Lung (tissue), 16 donors: ENCODE measurements around the gene ZNF793. TPM values are rescaled to one million over a fixed set of nuclear protein-coding genes. Genes with fewer than 3 reads are reported as not detected.

Source experiments
- ATAC-seq: fragments of 200-7000 bp; cut with Tn5 transposase; one replicate; pipeline ENCODE4 v1.9.1; 2020; ENCODE audit warnings: moderate number of reproducible peaks; ENCODE audit not compliant: insufficient read depth, low FRiP score
- DNase-seq, 3 donors: peaks; one replicate each; pipeline ENCODE4 v3.0.0-alpha.2; 2013 to 2017
- H3K27ac ChIP-seq, 2 donors: one replicate each; pipeline ENCODE4 v1.5.1; 2013; ENCODE audit warnings: mild to moderate bottlenecking in 2 of 2, moderate library complexity in 2 of 2, control low read depth in 1 of 2, inconsistent platforms in 1 of 2, low read depth in 1 of 2, low read length in 1 of 2
- H3K27me3 ChIP-seq, 3 donors: one replicate each; pipeline ENCODE4 v1.5.1; 2013; ENCODE audit warnings: low read length in 2 of 3; ENCODE audit not compliant: control insufficient read depth in 3 of 3, insufficient read depth in 3 of 3
- H3K36me3 ChIP-seq, 4 donors: one replicate each; pipeline ENCODE4 v1.5.1; 2013; ENCODE audit warnings: low read length in 4 of 4, mild to moderate bottlenecking in 1 of 4, moderate library complexity in 1 of 4; ENCODE audit not compliant: control insufficient read depth in 4 of 4, insufficient read depth in 4 of 4
- H3K4me1 ChIP-seq, 5 donors: one replicate each; pipeline ENCODE4 v1.5.1; 2013; ENCODE audit warnings: low read length in 5 of 5, mild to moderate bottlenecking in 2 of 5, moderate library complexity in 1 of 5; ENCODE audit not compliant: control insufficient read depth in 5 of 5, insufficient read depth in 5 of 5
- H3K4me3 ChIP-seq: one replicate; pipeline ENCODE4 v1.5.1; 2013; ENCODE audit warnings: mild to moderate bottlenecking, control low read depth, moderate library complexity
- H3K9ac ChIP-seq, 2 donors: one replicate each; pipeline ENCODE4 v1.5.1; 2013; ENCODE audit warnings: low read length in 2 of 2, control low read depth in 1 of 2; ENCODE audit not compliant: insufficient read depth in 1 of 2
- H3K9me3 ChIP-seq, 4 donors: one replicate each; pipeline ENCODE4 v1.5.1; 2013; ENCODE audit warnings: low read length in 3 of 4, mild to moderate bottlenecking in 1 of 4, moderate library complexity in 1 of 4; ENCODE audit not compliant: control insufficient read depth in 4 of 4, insufficient read depth in 3 of 4
- CTCF ChIP-seq: IDR thresholded peaks from 2 replicates; pipeline ENCODE4 v1.5.1; 2012; ENCODE audit warnings: mild to moderate bottlenecking; ENCODE audit errors: control extremely low read depth, extremely low read depth
- WGBS, 2 donors: extraction: QIAGEN DNeasy Blood & Tissue Kit; methylation state at CpG; one replicate each; pipeline ENCODE4 v1.1.7; 2013; 5-methylcytosine and 5-hydroxymethylcytosine counted together
- long read RNA-seq, 5 donors: transcript quantifications; one replicate each; lab custom pipeline, GENCODE V29; 2026
- polyA plus RNA-seq, 2 donors: library from polyadenylated mRNA; stranded (reverse); fragments of 200-250 nt; gene quantifications; one replicate each; pipeline ENCODE4 v1.2.1, GENCODE V29; 2013
- total RNA-seq, 2 donors: library from RNA; depleted of rRNA in 1 of 2; stranded (reverse); fragments of >200 nt in 1 of 2; gene quantifications; one replicate each; pipeline ENCODE4 v1.2.1, GENCODE V29; 2014 to 2021
- donor health status: control.
- donor health status: control.
- donor health status: Bipolar disorder and iron deficiency.
- donor health status: healthy.
- donor health status: DM: yes; HTN: yes; CAD: no.

The ZNF793 gene
- total RNA-seq (10 to 100 TPM in 1 of 2 donors, 1 to 10 TPM in 1; 5.3 to 15.8 TPM), polyA plus RNA-seq (1 to 10 TPM; 1.1 to 1.3 TPM)
- long read RNA-seq, donor 1, partial matches to known transcripts = 0 of 2 reads
- long read RNA-seq, donor 1, other reads (novel, unspliced or antisense) = 0 of 2 reads
- long read RNA-seq, donor 2 = 0 reads
- long read RNA-seq, donor 3, partial matches to known transcripts = 0 of 1 reads
- long read RNA-seq, donor 3, other reads (novel, unspliced or antisense) = 0 of 1 reads
- long read RNA-seq, donor 4, partial matches to known transcripts = 0 of 1 reads
- long read RNA-seq, donor 4, other reads (novel, unspliced or antisense) = 0 of 1 reads
- long read RNA-seq, donor 5 = 0 reads

- Histone ChIP-seq H3K9ac (peak within 1 kb of the TSS; percentile 96 to 100), H3K27ac (peak within 1 kb of the TSS; percentile 84 to 97), H3K27me3 (no peaks in the 10 kb centered on the region), H3K9me3 (peaks cover 0 to 29% (median 0%) of the 10 kb centered on the region in 4 donors), H3K36me3 (peaks cover 0 to 3% (median under 1%) of the 10 kb centered on the region in 4 donors), H3K4me3 (peak within 1 kb of the TSS; percentile 53), H3K4me1 (peaks cover 0 to 13% (median 4%) of the 10 kb centered on the region in 5 donors)
- TF ChIP-seq CTCF = no peak
- DNase-seq (peak; percentile 91 to 92 (median 91)), ATAC-seq (peak; percentile 82)
- 0 to 1% methylated on average over 40 of the region's 40 CpGs for WGBS, 2 donors
Observed at GRCh38 chr19:37506387-37507166, at the start of gene ZNF793. TSS of gene ZNF793 (plus strand) at chr19:37506939. CDS start at chr19:37523440, 16,501 bp downstream.

GRCh38 chr19:37466277-37466797 is 40.4 kb upstream of the ZNF793 start:
- no peak for DNase-seq
- Histone ChIP-seq H3K4me1 (peaks cover 0 to 12% (median 8%) of the 10 kb centered on the region in 5 donors), H3K9me3 (peaks cover 0 to 14% (median 9%) of the 10 kb centered on the region in 4 donors), H3K36me3 (peaks cover 2 to 39% (median 26%) of the 10 kb centered on the region in 4 donors), H3K4me3 (peak overlapping the region; percentile 89), H3K9ac (peak overlapping the region; percentile 89 to 93), H3K27ac (peak overlapping the region; percentile 85 to 93), H3K27me3 (no peaks in the 10 kb centered on the region)
- 34 to 35% methylated on average over 25 of the region's 25 CpGs for WGBS, 2 donors
- no peak for TF ChIP-seq CTCF
- ATAC-seq = no peak

- ATAC-seq (peak; percentile 84), DNase-seq (peak; percentile 93 to 97 (median 96))
- Histone ChIP-seq H3K4me3 (peak within 1 kb of the TSS; percentile 89), H3K4me1 (peaks cover 0 to 12% (median 8%) of the 10 kb centered on the region in 5 donors), H3K27ac (peak within 1 kb of the TSS; percentile 89 to 93), H3K9me3 (peaks cover 0 to 12% (median 8%) of the 10 kb centered on the region in 4 donors), H3K36me3 (peaks cover 2 to 38% (median 25%) of the 10 kb centered on the region in 4 donors), H3K9ac (peak within 1 kb of the TSS; percentile 89 to 93), H3K27me3 (no peaks in the 10 kb centered on the region)
- TF ChIP-seq CTCF = no peak
- WGBS, 2 donors = 0% methylated on average over 61 to 62 of the region's 62 CpGs
Observed at GRCh38 chr19:37466798-37467607, 39.7 kb upstream of the ZNF793 start, which contains the start of gene ZNF569. TSS of gene ZNF569 (minus strand) at chr19:37467444. CDS start at chr19:37444921, 22,523 bp downstream.
